HEK293 (cell line): ENCODE measurements around the gene DENND1A.

Source experiments
- BCL11A ChIP-seq: fragments of 450-650 bp; formaldehyde crosslinking; IDR thresholded peaks from 2 replicates; pipeline ENCODE4 v1.5.1; 2016; ENCODE audit warnings: low read depth, missing biosample characterization, missing genetic modification characterization
- CTCF ChIP-seq: fragments of 450-650 bp; formaldehyde crosslinking; IDR thresholded peaks from 2 replicates; pipeline ENCODE4 v1.5.1; 2016; ENCODE audit warnings: missing biosample characterization, missing genetic modification characterization
- RBAK ChIP-seq: fragments of 450-650 bp; formaldehyde crosslinking; IDR thresholded peaks from 2 replicates; pipeline ENCODE4 v1.5.1; 2016; ENCODE audit warnings: missing biosample characterization, missing genetic modification characterization
- REST ChIP-seq: fragments of 450-650 bp; formaldehyde crosslinking; IDR thresholded peaks from 2 replicates; pipeline ENCODE4 v1.5.1; 2016; ENCODE audit warnings: missing biosample characterization, missing genetic modification characterization
- SP3 ChIP-seq: fragments of 450-650 bp; formaldehyde crosslinking; IDR thresholded peaks from 2 replicates; pipeline ENCODE4 v1.5.1; 2016; ENCODE audit warnings: missing biosample characterization, missing genetic modification characterization
- ZFP3 ChIP-seq: fragments of 450-650 bp; formaldehyde crosslinking; IDR thresholded peaks from 2 replicates; pipeline ENCODE4 v1.5.1; 2016; ENCODE audit warnings: low read depth, missing biosample characterization, missing genetic modification characterization
- ZNF2 ChIP-seq: fragments of 450-650 bp; formaldehyde crosslinking; IDR thresholded peaks from 2 replicates; pipeline ENCODE4 v1.5.1; 2016; ENCODE audit warnings: missing biosample characterization, missing genetic modification characterization
- ZNF362 ChIP-seq: fragments of 450-650 bp; formaldehyde crosslinking; IDR thresholded peaks from 2 replicates; pipeline ENCODE4 v1.5.1; 2016; ENCODE audit warnings: missing biosample characterization, missing genetic modification characterization
- ZNF366 ChIP-seq: fragments of 450-650 bp; formaldehyde crosslinking; conservative IDR thresholded peaks from 2 replicates; pipeline ENCODE4 v1.5.1; 2016; ENCODE audit warnings: missing biosample characterization, missing genetic modification characterization
- ZNF48 ChIP-seq: fragments of 450-650 bp; formaldehyde crosslinking; IDR thresholded peaks from 2 replicates; pipeline ENCODE4 v1.5.1; 2016; ENCODE audit warnings: missing biosample characterization, missing genetic modification characterization
- ZNF623 ChIP-seq: fragments of 450-650 bp; formaldehyde crosslinking; IDR thresholded peaks from 2 replicates; pipeline ENCODE4 v1.5.1; 2016; ENCODE audit warnings: missing biosample characterization, missing genetic modification characterization
- ZNF670 ChIP-seq: fragments of 450-650 bp; formaldehyde crosslinking; IDR thresholded peaks from 2 replicates; pipeline ENCODE4 v1.5.1; 2016; ENCODE audit warnings: missing biosample characterization, missing genetic modification characterization, low read depth
- ZNF837 ChIP-seq: fragments of 450-650 bp; formaldehyde crosslinking; IDR thresholded peaks from 2 replicates; pipeline ENCODE4 v1.5.1; 2016; ENCODE audit warnings: missing biosample characterization, missing genetic modification characterization

DNA sequence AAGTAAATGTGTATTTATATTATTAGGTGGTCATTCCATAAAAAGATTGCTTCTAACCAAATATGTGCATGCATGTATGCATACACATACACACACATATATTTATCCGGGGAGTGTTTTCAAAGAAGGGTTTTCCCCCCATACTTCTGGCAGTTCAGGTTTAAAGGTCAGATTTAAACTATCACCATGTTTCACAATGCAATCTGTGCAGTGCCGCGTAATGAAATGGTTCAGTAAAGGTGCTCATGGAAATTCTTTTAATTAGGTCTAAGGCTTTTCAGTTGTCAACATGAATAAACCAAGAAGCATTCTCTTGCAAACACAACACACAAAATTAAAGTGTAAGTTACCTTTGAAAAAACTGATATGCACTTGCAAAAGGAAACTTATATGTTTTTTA is 362.9 kb downstream of the DENND1A start:
- TF ChIP-seq ZNF623 (tag by site-specific recombination) (no peak), ZNF366 (tag by site-specific recombination) (no peak), CTCF (no peak), ZNF837 (tag by site-specific recombination) (no peak), ZNF670 (tag by site-specific recombination) (no peak), ZNF2 (tag by site-specific recombination) (no peak), SP3 (tag by site-specific recombination) (no peak), BCL11A (tag by site-specific recombination) (no peak), REST (tag by site-specific recombination) (no peak), ZNF48 (tag by site-specific recombination) (no peak), ZFP3 (tag by site-specific recombination) (no peak), RBAK (tag by site-specific recombination) (no peak), ZNF362 (tag by site-specific recombination) (no peak)
